Measurements from ENCODE around the gene SDK1.
"Not testable (repeated sequence)": the region's sequence is repeated elsewhere in the genome, so short reads cannot be mapped to it uniquely, and the experiment has no call there.

The SDK1 gene

GRCh38 chr7:3899559-3899991 is 598.5 kb downstream of the SDK1 start:
- no peak for DNase-seq (ENCODE audit: extremely low read depth in 1 of 2, low read depth in 1 of 2)

GRCh38 chr7:3908153-3908552 is 607.1 kb downstream of the SDK1 start:
- DNase-seq (ENCODE audit: extremely low read depth in 1 of 2, low read depth in 1 of 2): no peak

- DNase-seq (ENCODE audit: extremely low read depth in 1 of 2, low read depth in 1 of 2): no peak
Observed at GRCh38 chr7:3909128-3909527, 608.1 kb downstream of the SDK1 start.

GRCh38 chr7:3910054-3910453 is 609.0 kb downstream of the SDK1 start:
- no peak for DNase-seq (ENCODE audit: extremely low read depth in 1 of 2, low read depth in 1 of 2)

- no peak for DNase-seq (ENCODE audit: extremely low read depth in 1 of 2, low read depth in 1 of 2)
Observed at GRCh38 chr7:3911685-3912084, 610.6 kb downstream of the SDK1 start.

GRCh38 chr7:3912291-3912690 is 611.2 kb downstream of the SDK1 start:
- no peak for DNase-seq (ENCODE audit: extremely low read depth in 1 of 2, low read depth in 1 of 2)

- DNase-seq (ENCODE audit: extremely low read depth in 1 of 2, low read depth in 1 of 2): no peak
Observed at GRCh38 chr7:3914051-3914775, 613.2 kb downstream of the SDK1 start.

- no peak for DNase-seq (ENCODE audit: extremely low read depth in 1 of 2, low read depth in 1 of 2)
Observed at GRCh38 chr7:3915337-3915878, 614.4 kb downstream of the SDK1 start.

- DNase-seq (ENCODE audit: extremely low read depth in 1 of 2, low read depth in 1 of 2): no peak
Observed at GRCh38 chr7:3916146-3916545, 615.1 kb downstream of the SDK1 start.

- no peak for DNase-seq (ENCODE audit: extremely low read depth in 1 of 2, low read depth in 1 of 2)
Observed at GRCh38 chr7:3917436-3917835, 616.4 kb downstream of the SDK1 start.

GRCh38 chr7:3918576-3918975 is 617.5 kb downstream of the SDK1 start:
- no peak for DNase-seq (ENCODE audit: extremely low read depth in 1 of 2, low read depth in 1 of 2)

- DNase-seq (ENCODE audit: extremely low read depth in 1 of 2, low read depth in 1 of 2): no peak
Observed at GRCh38 chr7:3922175-3922635, 621.2 kb downstream of the SDK1 start.

- DNase-seq (ENCODE audit: extremely low read depth in 1 of 2, low read depth in 1 of 2): no peak
Observed at GRCh38 chr7:3923307-3923918, 622.4 kb downstream of the SDK1 start.

GRCh38 chr7:3924277-3924676 is 623.2 kb downstream of the SDK1 start:
- DNase-seq (ENCODE audit: extremely low read depth in 1 of 2, low read depth in 1 of 2): no peak

- DNase-seq (ENCODE audit: extremely low read depth in 1 of 2, low read depth in 1 of 2): no peak
Observed at GRCh38 chr7:3927446-3928110, 626.5 kb downstream of the SDK1 start.

- no peak for DNase-seq (ENCODE audit: extremely low read depth in 1 of 2, low read depth in 1 of 2)
Observed at GRCh38 chr7:3928727-3929515, 627.9 kb downstream of the SDK1 start.

- no peak for DNase-seq (ENCODE audit: extremely low read depth in 1 of 2, low read depth in 1 of 2)
Observed at GRCh38 chr7:3931843-3932242, 630.8 kb downstream of the SDK1 start.

GRCh38 chr7:3937146-3937545 is 636.1 kb downstream of the SDK1 start:
- DNase-seq (ENCODE audit: extremely low read depth in 1 of 2, low read depth in 1 of 2): no peak

GRCh38 chr7:3937605-3938004 is 636.6 kb downstream of the SDK1 start:
- DNase-seq (ENCODE audit: extremely low read depth in 1 of 2, low read depth in 1 of 2): no peak

GRCh38 chr7:3941706-3942105 is 640.7 kb downstream of the SDK1 start:
- DNase-seq (ENCODE audit: extremely low read depth in 1 of 2, low read depth in 1 of 2): not testable (repeated sequence)

GRCh38 chr7:3942276-3942675 is 641.2 kb downstream of the SDK1 start:
- DNase-seq (ENCODE audit: extremely low read depth in 1 of 2, low read depth in 1 of 2): no peak
